GM12865 (cell line): ENCODE measurements around the gene CCNYL1.
"Not testable (repeated sequence)": the region's sequence is repeated elsewhere in the genome, so short reads cannot be mapped to it uniquely, and the experiment has no call there.

Source experiments
- DNase-seq: peaks from one replicate; pipeline ENCODE4 v3.0.0; 2010; ENCODE audit warnings: low read depth
- H3K4me3 ChIP-seq: 2 replicates; pipeline ENCODE4 v1.5.1; 2011; ENCODE audit warnings: mild to moderate bottlenecking, low read depth, low read length, control low read depth
- TF ChIP-seq, protein P1 (sequence below): IDR thresholded peaks from 2 replicates; pipeline ENCODE4 v1.5.1; 2011; ENCODE audit warnings: low read length, control low read depth, low read depth, inconsistent platforms; ENCODE audit not compliant: insufficient read depth; ENCODE audit errors: missing control alignments

The CCNYL1 gene

DNA sequence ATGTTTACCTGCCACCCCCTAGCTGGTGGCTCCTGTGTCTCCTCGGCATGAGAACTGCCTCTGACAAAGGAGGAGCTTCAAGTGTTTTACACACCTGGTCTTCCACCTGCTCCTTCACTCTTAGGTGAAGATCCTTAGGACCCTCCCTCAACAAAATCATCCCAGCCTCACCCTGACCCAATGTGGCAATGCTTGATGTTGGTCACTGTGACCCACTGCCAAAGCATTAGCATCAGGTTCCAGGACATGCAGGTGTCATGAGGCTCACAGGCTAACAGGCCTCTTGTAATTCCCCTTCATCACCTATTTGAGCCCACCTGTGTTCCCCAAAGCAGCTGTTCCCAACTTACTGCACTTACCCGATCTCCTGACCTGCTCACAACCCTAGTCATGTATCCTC is 48.5 kb downstream of the CCNYL1 start:
- DNase-seq = no peak
- no peak overlapping the region for H3K4me3 ChIP-seq
- TF ChIP-seq, protein P1, sequence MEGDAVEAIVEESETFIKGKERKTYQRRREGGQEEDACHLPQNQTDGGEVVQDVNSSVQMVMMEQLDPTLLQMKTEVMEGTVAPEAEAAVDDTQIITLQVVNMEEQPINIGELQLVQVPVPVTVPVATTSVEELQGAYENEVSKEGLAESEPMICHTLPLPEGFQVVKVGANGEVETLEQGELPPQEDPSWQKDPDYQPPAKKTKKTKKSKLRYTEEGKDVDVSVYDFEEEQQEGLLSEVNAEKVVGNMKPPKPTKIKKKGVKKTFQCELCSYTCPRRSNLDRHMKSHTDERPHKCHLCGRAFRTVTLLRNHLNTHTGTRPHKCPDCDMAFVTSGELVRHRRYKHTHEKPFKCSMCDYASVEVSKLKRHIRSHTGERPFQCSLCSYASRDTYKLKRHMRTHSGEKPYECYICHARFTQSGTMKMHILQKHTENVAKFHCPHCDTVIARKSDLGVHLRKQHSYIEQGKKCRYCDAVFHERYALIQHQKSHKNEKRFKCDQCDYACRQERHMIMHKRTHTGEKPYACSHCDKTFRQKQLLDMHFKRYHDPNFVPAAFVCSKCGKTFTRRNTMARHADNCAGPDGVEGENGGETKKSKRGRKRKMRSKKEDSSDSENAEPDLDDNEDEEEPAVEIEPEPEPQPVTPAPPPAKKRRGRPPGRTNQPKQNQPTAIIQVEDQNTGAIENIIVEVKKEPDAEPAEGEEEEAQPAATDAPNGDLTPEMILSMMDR = no peak

DNA sequence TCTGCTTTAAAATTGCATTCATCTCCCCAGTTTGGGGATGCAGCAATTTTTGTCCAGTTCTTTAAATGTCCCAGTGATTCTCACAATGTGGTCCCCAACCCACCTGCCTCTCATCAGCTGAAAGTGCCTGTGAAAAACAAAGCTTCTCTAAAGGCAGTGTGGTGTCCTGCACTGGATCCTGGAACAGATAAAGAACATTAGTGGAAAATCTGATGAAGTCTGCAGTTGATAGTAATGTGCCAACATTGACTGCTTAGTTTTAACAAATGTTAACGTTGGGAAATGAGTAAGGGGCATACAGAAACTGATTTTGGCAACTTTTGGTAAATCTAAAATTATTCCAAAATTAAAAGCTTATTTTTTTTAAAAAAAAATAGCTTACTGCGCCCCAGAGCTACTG is 49.0 kb downstream of the CCNYL1 start:
- TF ChIP-seq, protein P1 = no peak
- DNase-seq = no peak
- no peak overlapping the region for H3K4me3 ChIP-seq

DNA sequence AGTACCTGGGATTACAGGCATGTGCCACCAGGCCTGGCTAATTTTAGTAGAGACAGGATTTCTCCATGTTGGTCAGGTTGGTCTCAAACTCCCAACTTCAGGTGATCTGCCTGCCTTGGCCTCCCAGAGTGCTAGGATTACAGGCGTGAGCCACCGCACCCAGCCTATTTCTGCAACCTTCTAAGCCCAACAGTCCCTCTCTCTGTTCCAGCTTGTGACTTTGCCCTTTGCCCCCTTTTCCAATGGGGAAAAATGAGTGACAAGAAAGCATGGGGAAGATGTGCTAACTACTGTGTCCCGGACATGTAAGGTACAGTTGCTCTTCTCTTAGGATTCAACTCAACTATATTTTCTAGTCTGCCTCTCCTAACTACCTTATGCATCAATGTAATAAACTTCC is 50.0 kb downstream of the CCNYL1 start:
- not testable (repeated sequence) for DNase-seq, H3K4me3 ChIP-seq

DNA sequence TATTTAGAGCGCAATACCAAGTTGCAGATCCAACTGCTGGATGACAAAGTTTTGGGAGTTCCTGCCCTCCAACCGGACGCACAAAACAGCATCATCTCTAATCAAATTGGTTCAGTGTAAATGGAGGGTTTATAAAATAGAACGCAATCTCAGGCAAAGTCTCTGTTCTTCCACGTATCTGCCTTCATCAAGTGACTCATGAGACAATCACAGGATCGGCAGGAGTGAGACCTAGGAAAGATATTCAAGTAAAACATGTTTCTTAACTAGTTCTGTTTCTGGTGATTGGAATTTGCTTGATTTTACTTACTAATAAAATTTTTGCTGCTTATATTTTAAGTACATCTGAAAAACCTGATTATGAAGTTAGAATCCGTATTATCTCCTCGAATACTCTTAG is 50.7 kb downstream of the CCNYL1 start:
- DNase-seq = no peak
- TF ChIP-seq, protein P1 = no peak

DNA sequence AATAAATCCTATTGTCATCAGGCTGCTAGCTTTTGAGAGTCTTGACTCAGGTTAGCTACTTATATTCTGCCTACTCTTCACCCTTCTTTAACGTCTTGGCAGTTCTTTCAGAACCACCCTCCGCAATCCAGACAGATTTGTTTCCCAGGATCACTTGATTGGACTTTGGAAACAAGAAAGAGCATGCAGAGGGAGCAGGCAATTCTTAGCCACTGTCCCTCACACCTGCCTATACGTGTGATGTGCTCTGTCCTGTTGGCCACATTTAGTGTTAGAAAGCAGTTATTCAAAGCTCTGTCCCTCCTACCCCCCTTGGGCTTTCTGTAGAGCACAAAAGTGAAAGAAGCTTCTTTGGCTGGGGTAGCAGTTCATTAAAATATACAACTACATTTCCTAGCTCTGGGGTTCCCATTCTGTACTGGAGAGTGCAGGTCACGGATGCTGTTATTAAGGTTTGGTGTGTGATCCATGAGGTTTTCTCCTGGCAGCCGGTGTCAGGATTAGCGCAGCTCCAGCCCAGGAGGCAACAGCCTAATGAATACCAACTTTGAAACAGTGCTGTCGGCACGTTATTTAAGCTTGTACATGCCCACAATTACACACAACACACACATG is 52.0 kb downstream of the CCNYL1 start:
- TF ChIP-seq, protein P1 = no peak
- no peak overlapping the region for H3K4me3 ChIP-seq
- no peak for DNase-seq

More for the DNA sequence above, 50.7 kb downstream of the CCNYL1 start:
- H3K4me3 ChIP-seq = no peak overlapping the region

DNA sequence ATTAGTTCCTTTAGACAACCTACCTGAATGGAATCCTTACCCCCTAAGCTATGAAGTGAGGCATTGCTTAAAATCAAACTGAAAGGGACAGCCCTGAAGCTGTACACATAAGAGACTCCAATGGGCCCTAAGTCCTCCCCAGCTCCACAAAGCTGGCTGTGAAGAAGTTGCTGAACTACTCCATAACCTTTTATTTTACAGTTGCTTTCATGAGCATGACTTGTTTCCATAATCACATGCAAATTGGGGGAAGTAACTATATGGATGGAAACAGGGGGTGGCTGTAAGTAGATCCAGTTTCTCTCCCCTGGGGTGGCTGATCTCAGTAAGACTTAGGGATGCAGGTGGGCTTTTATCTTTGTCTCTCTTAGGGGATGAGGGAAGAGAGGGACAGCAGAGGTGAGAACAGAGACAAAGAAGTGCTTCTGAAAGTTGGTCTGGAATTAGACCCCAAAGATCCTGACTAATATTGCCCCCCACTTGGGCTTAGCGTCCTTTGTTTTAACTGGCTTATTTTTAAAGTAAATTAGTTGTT is 52.7 kb downstream of the CCNYL1 start:
- no peak for DNase-seq
- no peak overlapping the region for H3K4me3 ChIP-seq
- TF ChIP-seq, protein P1 = no peak

DNA sequence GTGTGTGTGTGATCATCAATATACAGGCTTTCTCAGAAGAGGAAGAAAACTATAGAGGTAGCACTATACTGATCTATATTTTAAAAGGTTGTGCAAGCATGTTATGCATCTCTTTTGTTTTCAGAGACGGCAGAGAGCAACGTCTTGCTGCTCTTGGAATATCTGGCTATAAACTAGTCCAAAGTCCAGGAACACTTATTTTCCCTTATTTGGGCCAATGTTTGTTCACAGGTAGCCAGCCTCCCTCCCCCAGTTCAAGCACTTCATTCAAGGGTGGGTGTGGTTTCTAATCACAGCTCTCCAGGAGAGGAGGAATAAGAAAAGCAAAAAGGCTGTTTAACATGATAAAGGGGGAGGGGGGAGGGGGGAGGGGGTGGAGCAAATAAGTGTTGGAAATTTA is 54.1 kb downstream of the CCNYL1 start:
- no peak overlapping the region for H3K4me3 ChIP-seq
- TF ChIP-seq, protein P1 = no peak
- DNase-seq = no peak
